Esophagus muscularis mucosa (tissue), 3 donors: ENCODE results near the gene ZNF445.

Experiments
- CTCF ChIP-seq, 3 experiments: fragments of 200-600 bp in 2 of 3; fragments of 450-650 bp in 1 of 3; sonication (generic) in 2 of 3; IDR thresholded peaks; one replicate each; pipeline ENCODE4 v1.5.1; 2017 to 2019; ENCODE audit warnings: antibody characterized with exemption in 3 of 3, mild to moderate bottlenecking in 2 of 3, moderate library complexity in 1 of 3
- POLR2A ChIP-seq: fragments of 450-650 bp; IDR thresholded peaks from one replicate; pipeline ENCODE4 v1.6.1; 2017; ENCODE audit warnings: antibody characterized with exemption, moderate library complexity, mild to moderate bottlenecking, low read depth

GRCh38 chr3:44444896-44445691 lies 32.4 kb downstream of the ZNF445 start:
- no peak for TF ChIP-seq CTCF (IDR thresholded peaks at IDR 0.05)
- TF ChIP-seq POLR2A: no peak
